ENCODE data around the gene LLGL1.

LLGL1 gene

GRCh38 chr17:18278867-18279266 is 53.4 kb downstream of the LLGL1 start:
- DNase-seq, result no peak

GRCh38 chr17:18280249-18280648 is 54.8 kb downstream of the LLGL1 start:
- DNase-seq, result no peak

- DNase-seq, result no peak
These were observed 55.4 kb downstream of the LLGL1 start for GRCh38 chr17:18280766-18281371.

GRCh38 chr17:18281788-18282187 is 56.4 kb downstream of the LLGL1 start:
- no peak for DNase-seq

GRCh38 chr17:18285296-18285695 is 59.9 kb downstream of the LLGL1 start:
- DNase-seq, result no peak

GRCh38 chr17:18291718-18292540 is 66.5 kb downstream of the LLGL1 start:
- no peak for DNase-seq

All from activated CD4-positive, CD25-positive, alpha-beta regulatory T cell (primary cell).